Measurements from ENCODE around the gene SREK1IP1. TPM values are rescaled to one million over a fixed set of nuclear protein-coding genes. Genes with fewer than 3 reads are reported as not detected.

Gene SREK1IP1
- total and polyA plus RNA-seq, 9 of the 15 experiments (the other 6 are each of a cell fraction or from before 2014, with no cell fraction given) = 6.9 to 45.2 (median 21.7) TPM

- TF ChIP-seq PML (IDR thresholded peaks at IDR 0.05; ENCODE audit: low read length) (peak; percentile 79), CLOCK (CRISPR knock-in tag; IDR thresholded peaks at IDR 0.05; ENCODE audit: borderline replicate concordance) (no peak), TCF7L2 (IDR thresholded peaks at IDR 0.05; ENCODE audit: low read depth, low read length) (peak; percentile 90), KDM4B (IDR thresholded peaks at IDR 0.05; ENCODE audit: borderline replicate concordance in 2 of 2, low read depth in 1 of 2) (no peak), ARNT (IDR thresholded peaks at IDR 0.05) (peak; percentile 64 to 74; a peak in 3 of 4 replicates), ZNF143 (CRISPR knock-in tag; IDR thresholded peaks at IDR 0.05) (no peak), ETV6 (IDR thresholded peaks at IDR 0.05; ENCODE audit: borderline replicate concordance in 1 of 2, low read depth in 2 of 2, low read length in 1 of 2) (no peak), ETV6 (CRISPR knock-in tag; IDR thresholded peaks at IDR 0.05; ENCODE audit: borderline replicate concordance) (no peak), NBN (IDR thresholded peaks at IDR 0.05; ENCODE audit: low read depth) (peak; percentile 92), ZNF518B (CRISPR knock-in tag; IDR thresholded peaks at IDR 0.05) (no peak), ASH1L (IDR thresholded peaks at IDR 0.05; ENCODE audit: borderline replicate concordance, low read depth, partially characterized antibody) (peak; percentile 81), TFE3 (CRISPR knock-in tag; IDR thresholded peaks at IDR 0.05) (no peak), CREBBP (IDR thresholded peaks at IDR 0.05; ENCODE audit: low read depth, low read length) (no peak), NUFIP1 (IDR thresholded peaks at IDR 0.05; ENCODE audit: partially characterized antibody) (no peak), GMEB1 (CRISPR knock-in tag; IDR thresholded peaks at IDR 0.05) (peak; percentile 32; the same call in 1 of the 2 replicates), ZC3H11A (IDR thresholded peaks at IDR 0.05; ENCODE audit: low read depth, low read length) (no peak)
Measured at GRCh38 chr5:64768358-64769312, at the start of gene SREK1IP1, which contains the start of gene CWC27 (continued).
